Body of pancreas (tissue), 4 donors: Measurements from ENCODE around the gene RTL1.

Experiments used
- POLR2A ChIP-seq, 3 donors: fragments of 450-650 bp; IDR thresholded peaks; one replicate each; pipeline ENCODE4 v1.6.1; 2016; ENCODE audit warnings: antibody characterized with exemption in 3 of 3, mild to moderate bottlenecking in 2 of 3
- TF ChIP-seq, protein P1 (sequence below), 7 experiments: fragments of 450-650 bp in 4 of 7; fragments of 200-600 bp in 3 of 7; sonication (generic) in 3 of 7; IDR thresholded peaks; one replicate each; pipeline ENCODE4 v1.5.1; 2016 to 2019; ENCODE audit warnings: antibody characterized with exemption in 7 of 7

GRCh38 chr14:100859781-100860180 is 43.7 kb downstream of the RTL1 start:
- TF ChIP-seq, protein P1, sequence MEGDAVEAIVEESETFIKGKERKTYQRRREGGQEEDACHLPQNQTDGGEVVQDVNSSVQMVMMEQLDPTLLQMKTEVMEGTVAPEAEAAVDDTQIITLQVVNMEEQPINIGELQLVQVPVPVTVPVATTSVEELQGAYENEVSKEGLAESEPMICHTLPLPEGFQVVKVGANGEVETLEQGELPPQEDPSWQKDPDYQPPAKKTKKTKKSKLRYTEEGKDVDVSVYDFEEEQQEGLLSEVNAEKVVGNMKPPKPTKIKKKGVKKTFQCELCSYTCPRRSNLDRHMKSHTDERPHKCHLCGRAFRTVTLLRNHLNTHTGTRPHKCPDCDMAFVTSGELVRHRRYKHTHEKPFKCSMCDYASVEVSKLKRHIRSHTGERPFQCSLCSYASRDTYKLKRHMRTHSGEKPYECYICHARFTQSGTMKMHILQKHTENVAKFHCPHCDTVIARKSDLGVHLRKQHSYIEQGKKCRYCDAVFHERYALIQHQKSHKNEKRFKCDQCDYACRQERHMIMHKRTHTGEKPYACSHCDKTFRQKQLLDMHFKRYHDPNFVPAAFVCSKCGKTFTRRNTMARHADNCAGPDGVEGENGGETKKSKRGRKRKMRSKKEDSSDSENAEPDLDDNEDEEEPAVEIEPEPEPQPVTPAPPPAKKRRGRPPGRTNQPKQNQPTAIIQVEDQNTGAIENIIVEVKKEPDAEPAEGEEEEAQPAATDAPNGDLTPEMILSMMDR (IDR thresholded peaks at IDR 0.05) = no peak
- TF ChIP-seq POLR2A (IDR thresholded peaks at IDR 0.05) = no peak
